HG02623 (cell line): ENCODE data around the gene MRPL11.

ENCODE experiments used
- ATAC-seq: cut with Tn5 transposase; IDR thresholded peaks from one replicate; pipeline ENCODE4 v1.9.1; 2021; ENCODE audit warnings: moderate library complexity; ENCODE audit not compliant: unreplicated experiment

Gene MRPL11

GRCh38 chr11:66438504-66439466 is at the start of gene MRPL11:
Gene MRPL11, minus strand, starts transcription at chr11:66438848. Its CDS starts 94 bp downstream, at chr11:66438754.
- peak; percentile 91 for ATAC-seq

- no peak for ATAC-seq
Observed at GRCh38 chr11:66484806-66485380, 46.2 kb upstream of the MRPL11 start.

GRCh38 chr11:66480117-66480938 is 41.7 kb upstream of the MRPL11 start, which contains the start of gene DPP3:
Gene DPP3, plus strand, starts transcription at chr11:66480434. Its CDS starts 1,767 bp downstream, at chr11:66482201.
- ATAC-seq, result peak; percentile 84

- no peak for ATAC-seq
Observed at GRCh38 chr11:66479394-66480116, 40.9 kb upstream of the MRPL11 start.

- ATAC-seq, result no peak
Observed at GRCh38 chr11:66478729-66479393, 40.2 kb upstream of the MRPL11 start.

GRCh38 chr11:66477263-66478201 is 38.9 kb upstream of the MRPL11 start:
- ATAC-seq, result no peak

- no peak for ATAC-seq
Observed at GRCh38 chr11:66476841-66477251, 38.2 kb upstream of the MRPL11 start.

- ATAC-seq, result no peak
Observed at GRCh38 chr11:66476173-66476840, 37.7 kb upstream of the MRPL11 start.

- no peak for ATAC-seq
Observed at GRCh38 chr11:66475349-66476172, 36.9 kb upstream of the MRPL11 start.

- ATAC-seq, result no peak
Observed at GRCh38 chr11:66473608-66474515, 35.2 kb upstream of the MRPL11 start.

- no peak for ATAC-seq
Observed at GRCh38 chr11:66473167-66473566, 34.5 kb upstream of the MRPL11 start.

GRCh38 chr11:66472054-66472453 is 33.4 kb upstream of the MRPL11 start:
- no peak for ATAC-seq

- no peak for ATAC-seq
Observed at GRCh38 chr11:66471142-66471541, 32.5 kb upstream of the MRPL11 start.

- no peak for ATAC-seq
Observed at GRCh38 chr11:66470015-66470414, 31.4 kb upstream of the MRPL11 start.

GRCh38 chr11:66469441-66469840 is 30.8 kb upstream of the MRPL11 start:
- ATAC-seq, result no peak

- no peak for ATAC-seq
Observed at GRCh38 chr11:66468691-66469090, 30.0 kb upstream of the MRPL11 start.
